K562 (cell line): Measurements from ENCODE around the gene EPDR1. TPM values are rescaled to one million over a fixed set of nuclear protein-coding genes. Genes with fewer than 3 reads are reported as not detected.

ENCODE experiments used
- ATF1 ChIP-seq, 2 experiments: fragments of 450-650 bp in 1 of 2; IDR thresholded peaks; 2 replicates each; pipeline ENCODE4 v1.6.1; 2016; ENCODE audit warnings: missing compliant biosample characterization in 1 of 2, missing genetic modification characterization in 1 of 2
- ATF7 ChIP-seq: fragments of 450-650 bp; IDR thresholded peaks from 2 replicates; pipeline ENCODE4 v1.7.1; 2014; ENCODE audit warnings: mild to moderate bottlenecking, moderate library complexity
- CC2D1A ChIP-seq: fragments of 450-650 bp; IDR thresholded peaks from 2 replicates; pipeline ENCODE4 v1.6.1; 2017; ENCODE audit warnings: mild to moderate bottlenecking
- EHMT2 ChIP-seq: fragments of 450-650 bp; IDR thresholded peaks from 2 replicates; pipeline ENCODE4 v1.6.1; 2018; ENCODE audit warnings: antibody characterized with exemption
- ESRRB ChIP-seq: fragments of 250-450 bp; sonication (Bioruptor Pico); IDR thresholded peaks from 2 replicates; pipeline ENCODE4 v1.5.0; 2020; ENCODE audit warnings: mild to moderate bottlenecking, moderate library complexity, borderline replicate concordance
- FOSL1 ChIP-seq: fragments of 200-800 bp; sonication (Bioruptor generic); conservative IDR thresholded peaks from 2 replicates; pipeline ENCODE4 v1.6.1; 2016; ENCODE audit warnings: missing genetic modification characterization, missing compliant biosample characterization
- JUN ChIP-seq, 2 experiments: sonication (generic) in 1 of 2; formaldehyde crosslinking in 1 of 2; IDR thresholded peaks; 2 replicates each; pipeline versions ENCODE4 v1.6.1 to v1.8.0; 2012 to 2022; ENCODE audit warnings: borderline replicate concordance in 2 of 2, mild to moderate bottlenecking in 2 of 2, improper control_type of control experiment in 1 of 2, low read depth in 1 of 2, low read length in 1 of 2, missing genetic modification reagents in 1 of 2
- MBD2 ChIP-seq: sonication (generic); IDR thresholded peaks from 2 replicates; pipeline ENCODE4 v1.6.1; 2016; ENCODE audit warnings: low read depth, borderline replicate concordance
- MECOM ChIP-seq: fragments of 250-450 bp; sonication (Bioruptor Pico); IDR thresholded peaks from 2 replicates; pipeline ENCODE4 v1.8.0; 2022; ENCODE audit warnings: inconsistent platforms
- NCOA1 ChIP-seq: fragments of 450-650 bp; IDR thresholded peaks from 2 replicates; pipeline ENCODE4 v1.6.1; 2016; ENCODE audit warnings: low read depth
- NR3C1 ChIP-seq: sonication (generic); formaldehyde crosslinking; IDR thresholded peaks from 2 replicates; pipeline ENCODE4 v1.8.1; 2022; ENCODE audit warnings: missing genetic modification reagents
- SOX6 ChIP-seq: fragments of 450-650 bp; IDR thresholded peaks from 2 replicates; pipeline ENCODE4 v1.6.1; 2014; ENCODE audit warnings: mild to moderate bottlenecking
- TAF15 ChIP-seq: fragments of 200-400 bp; formaldehyde crosslinking; IDR thresholded peaks from 2 replicates; pipeline ENCODE4 v1.6.1; 2017; ENCODE audit warnings: mild to moderate bottlenecking, low read depth, low read length, moderate library complexity
- TAF9B ChIP-seq: fragments of 450-650 bp; IDR thresholded peaks from 2 replicates; pipeline ENCODE4 v1.6.1; 2018; ENCODE audit warnings: mild to moderate bottlenecking; ENCODE audit not compliant: partially characterized antibody
- TAL1 ChIP-seq: fragments of 450-650 bp; IDR thresholded peaks from 2 replicates; pipeline ENCODE4 v1.6.1; 2016; ENCODE audit warnings: mild to moderate bottlenecking
- ZBED1 ChIP-seq: IDR thresholded peaks from 2 replicates; pipeline ENCODE4 v1.6.1; 2014
- ZNF24 ChIP-seq: fragments of 450-650 bp; IDR thresholded peaks from 2 replicates; pipeline ENCODE4 v1.6.1; 2016
- polyA plus RNA-seq, 8 experiments: library from polyadenylated mRNA; depleted of rRNA in 4 of 8; stranded (reverse) in 5 of 8; unstranded in 3 of 8; fragments of >200 nt; fragmentation: Nextera tagmentation in 2 of 8; fragmentation: Illumina TruSeq in 1 of 8; extraction: Ambion mirVana in 2 of 8; extraction: Trizol in 1 of 8; gene quantifications; 2 replicates each; pipeline versions ENCODE4 v1.2.1 to v1.2.3, GENCODE V29; 2011 to 2014; ENCODE audit warnings: inconsistent platforms in 1 of 8, missing spikeins in 1 of 8
- total RNA-seq, 7 experiments: library from RNA; depleted of rRNA in 6 of 7; stranded (reverse); fragments of >200 nt in 6 of 7; fragmentation: Illumina TruSeq in 2 of 7; extraction: Trizol in 2 of 7; gene quantifications; 2 replicates each; pipeline versions ENCODE4 v1.2.1 to v1.2.3, GENCODE V29; 2011 to 2021; ENCODE audit warnings: low replicate concordance in 1 of 7
- TF ChIP-seq, protein P1 (sequence below): fragments of 250-450 bp; sonication (Bioruptor Pico); IDR thresholded peaks from 2 replicates; pipeline ENCODE4 v1.8.0; 2021; ENCODE audit warnings: moderate library complexity, mild to moderate bottlenecking, inconsistent platforms
- TF ChIP-seq, protein P2 (sequence below): fragments of 200-800 bp; sonication (Bioruptor generic); IDR thresholded peaks from 2 replicates; pipeline ENCODE4 v1.6.1; 2017; ENCODE audit warnings: missing genetic modification characterization, missing compliant biosample characterization
- TF ChIP-seq, protein P3 (sequence below), 2 experiments: fragments of 450-650 bp in 1 of 2; sonication (generic) in 1 of 2; formaldehyde crosslinking in 1 of 2; IDR thresholded peaks in 1 of 2; conservative IDR thresholded peaks in 1 of 2; 2 replicates each; pipeline versions ENCODE4 v1.6.1 to v1.8.1; 2016 to 2023; ENCODE audit warnings: mild to moderate bottlenecking in 2 of 2, moderate library complexity in 2 of 2, inconsistent platforms in 1 of 2, missing genetic modification reagents in 1 of 2
- TF ChIP-seq, protein P4 (sequence below): fragments of 250-450 bp; sonication (Bioruptor Pico); IDR thresholded peaks from 2 replicates; pipeline ENCODE4 v1.8.0; 2021; ENCODE audit warnings: moderate library complexity, mild to moderate bottlenecking, inconsistent platforms
- TF ChIP-seq, protein P5 (sequence below), 2 experiments: IDR thresholded peaks in 1 of 2; conservative IDR thresholded peaks in 1 of 2; 2 replicates each; pipeline ENCODE4 v1.6.1; 2016; ENCODE audit warnings: low read depth in 2 of 2, mild to moderate bottlenecking in 1 of 2, missing compliant biosample characterization in 1 of 2, missing genetic modification characterization in 1 of 2, moderate library complexity in 1 of 2

The EPDR1 gene
- total and polyA plus RNA-seq, 9 of the 15 experiments (the other 6 are each of a cell fraction or from before 2014, with no cell fraction given) = 0.01 to 0.11 TPM; not detected in 7

DNA sequence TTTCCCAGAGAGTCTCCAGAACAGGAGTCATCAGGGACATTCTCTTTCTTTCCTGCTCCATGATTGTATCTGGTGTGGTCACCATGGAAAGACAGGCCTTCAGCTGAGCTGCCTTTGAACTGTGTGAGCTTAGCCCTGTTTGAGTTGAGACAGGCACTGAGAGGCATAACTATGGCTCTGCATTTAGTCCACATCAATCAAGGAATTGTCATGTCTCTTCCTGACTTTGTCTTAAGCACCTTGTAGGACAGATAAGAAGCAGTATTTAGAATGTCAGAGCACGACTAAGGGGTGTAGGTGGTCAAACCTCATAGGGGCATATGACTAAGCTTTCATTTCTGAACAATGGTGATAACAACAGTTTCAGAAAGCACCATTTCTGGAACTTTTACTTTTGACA lies 53.5 kb downstream of the EPDR1 start (continued):
- TF ChIP-seq, protein P1, sequence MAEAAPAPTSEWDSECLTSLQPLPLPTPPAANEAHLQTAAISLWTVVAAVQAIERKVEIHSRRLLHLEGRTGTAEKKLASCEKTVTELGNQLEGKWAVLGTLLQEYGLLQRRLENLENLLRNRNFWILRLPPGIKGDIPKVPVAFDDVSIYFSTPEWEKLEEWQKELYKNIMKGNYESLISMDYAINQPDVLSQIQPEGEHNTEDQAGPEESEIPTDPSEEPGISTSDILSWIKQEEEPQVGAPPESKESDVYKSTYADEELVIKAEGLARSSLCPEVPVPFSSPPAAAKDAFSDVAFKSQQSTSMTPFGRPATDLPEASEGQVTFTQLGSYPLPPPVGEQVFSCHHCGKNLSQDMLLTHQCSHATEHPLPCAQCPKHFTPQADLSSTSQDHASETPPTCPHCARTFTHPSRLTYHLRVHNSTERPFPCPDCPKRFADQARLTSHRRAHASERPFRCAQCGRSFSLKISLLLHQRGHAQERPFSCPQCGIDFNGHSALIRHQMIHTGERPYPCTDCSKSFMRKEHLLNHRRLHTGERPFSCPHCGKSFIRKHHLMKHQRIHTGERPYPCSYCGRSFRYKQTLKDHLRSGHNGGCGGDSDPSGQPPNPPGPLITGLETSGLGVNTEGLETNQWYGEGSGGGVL (CRISPR knock-in tag) = no peak
- TF ChIP-seq CC2D1A (no peak), JUN (IDR thresholded peaks at IDR 0.05; ENCODE audit: borderline replicate concordance, low read depth, low read length) (0 out of 2 replicates have a peak, but pooled peaks have one; percentile 34), JUN (CRISPR knock-in tag; IDR thresholded peaks at IDR 0.05; ENCODE audit: borderline replicate concordance) (no peak), TAL1 (peak; percentile 72; the same call in 1 of the 2 replicates), EHMT2 (peak; percentile 52; the same call in 1 of the 2 replicates), FOSL1 (peak; percentile 81), MBD2 (0 out of 2 replicates have a peak, but pooled peaks have one; percentile 15), ATF7 (no peak), ESRRB (CRISPR knock-in tag) (no peak), NR3C1 (no peak), TAF9B (peak; percentile 46), MECOM (CRISPR knock-in tag) (peak; percentile 87), ATF1 (CRISPR knock-in tag; IDR thresholded peaks at IDR 0.05) (no peak), ATF1 (tag; IDR thresholded peaks at IDR 0.05) (0 out of 2 replicates have a peak, but pooled peaks have one; percentile 42), NCOA1 (peak; percentile 22; the same call in 1 of the 2 replicates), ZBED1 (no peak), ZNF24 (no peak), SOX6 (peak; percentile 92), TAF15 (no peak)
- TF ChIP-seq, protein P2, sequence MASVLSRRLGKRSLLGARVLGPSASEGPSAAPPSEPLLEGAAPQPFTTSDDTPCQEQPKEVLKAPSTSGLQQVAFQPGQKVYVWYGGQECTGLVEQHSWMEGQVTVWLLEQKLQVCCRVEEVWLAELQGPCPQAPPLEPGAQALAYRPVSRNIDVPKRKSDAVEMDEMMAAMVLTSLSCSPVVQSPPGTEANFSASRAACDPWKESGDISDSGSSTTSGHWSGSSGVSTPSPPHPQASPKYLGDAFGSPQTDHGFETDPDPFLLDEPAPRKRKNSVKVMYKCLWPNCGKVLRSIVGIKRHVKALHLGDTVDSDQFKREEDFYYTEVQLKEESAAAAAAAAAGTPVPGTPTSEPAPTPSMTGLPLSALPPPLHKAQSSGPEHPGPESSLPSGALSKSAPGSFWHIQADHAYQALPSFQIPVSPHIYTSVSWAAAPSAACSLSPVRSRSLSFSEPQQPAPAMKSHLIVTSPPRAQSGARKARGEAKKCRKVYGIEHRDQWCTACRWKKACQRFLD = peak; percentile 49; the same call in 1 of the 2 replicates
- TF ChIP-seq, protein P3, sequence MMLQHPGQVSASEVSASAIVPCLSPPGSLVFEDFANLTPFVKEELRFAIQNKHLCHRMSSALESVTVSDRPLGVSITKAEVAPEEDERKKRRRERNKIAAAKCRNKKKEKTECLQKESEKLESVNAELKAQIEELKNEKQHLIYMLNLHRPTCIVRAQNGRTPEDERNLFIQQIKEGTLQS (IDR thresholded peaks at IDR 0.05) = peak; percentile 77
- TF ChIP-seq, protein P3 (CRISPR knock-in tag; conservative IDR thresholded peaks at IDR 0.05) = no peak
- TF ChIP-seq, protein P4, sequence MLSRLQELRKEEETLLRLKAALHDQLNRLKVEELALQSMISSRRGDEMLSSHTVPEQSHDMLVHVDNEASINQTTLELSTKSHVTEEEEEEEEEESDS (CRISPR knock-in tag) = no peak
- TF ChIP-seq, protein P5, sequence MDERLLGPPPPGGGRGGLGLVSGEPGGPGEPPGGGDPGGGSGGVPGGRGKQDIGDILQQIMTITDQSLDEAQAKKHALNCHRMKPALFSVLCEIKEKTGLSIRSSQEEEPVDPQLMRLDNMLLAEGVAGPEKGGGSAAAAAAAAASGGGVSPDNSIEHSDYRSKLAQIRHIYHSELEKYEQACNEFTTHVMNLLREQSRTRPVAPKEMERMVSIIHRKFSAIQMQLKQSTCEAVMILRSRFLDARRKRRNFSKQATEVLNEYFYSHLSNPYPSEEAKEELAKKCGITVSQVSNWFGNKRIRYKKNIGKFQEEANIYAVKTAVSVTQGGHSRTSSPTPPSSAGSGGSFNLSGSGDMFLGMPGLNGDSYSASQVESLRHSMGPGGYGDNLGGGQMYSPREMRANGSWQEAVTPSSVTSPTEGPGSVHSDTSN (CRISPR knock-in tag; IDR thresholded peaks at IDR 0.05; ENCODE audit: low read depth) = peak; percentile 30; the same call in 1 of the 2 replicates
- TF ChIP-seq, protein P5 (tag; conservative IDR thresholded peaks at IDR 0.05; ENCODE audit: low read depth) = peak; percentile 96
